Measurements from ENCODE around the gene B4GALT3.
A peak's percentile ranks its signal among the peaks of the same experiment; 100 is the strongest.

B4GALT3 gene

DNA sequence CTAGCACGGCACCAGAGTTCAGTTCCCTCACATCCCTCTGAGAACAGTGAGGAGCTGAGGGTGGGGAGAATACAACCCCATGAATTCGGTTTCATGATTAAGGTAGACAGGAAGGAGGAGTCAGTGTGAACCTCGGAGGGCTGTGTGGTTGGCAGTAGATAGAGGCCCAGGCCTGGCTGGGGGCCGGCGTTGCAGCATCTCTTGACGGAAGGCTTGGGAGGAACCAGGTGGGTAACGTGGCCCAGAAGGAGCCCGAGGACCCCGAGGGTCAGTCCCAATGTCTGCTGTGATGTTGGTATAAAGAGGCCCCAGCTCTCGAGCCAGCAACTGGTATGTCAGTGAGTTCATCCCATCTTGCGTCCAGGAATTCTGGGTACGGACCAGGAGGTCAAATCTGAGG is 5.6 kb downstream of the B4GALT3 start:
- no peak for DNase-seq (ENCODE audit: extremely low read depth, insufficient read length)
- H3K4me3 ChIP-seq (replicated peaks; ENCODE audit: low read depth, low read length): no peak overlapping the region
- H3K27me3 ChIP-seq (replicated peaks; ENCODE audit: control insufficient read depth, insufficient read depth, low read length): no peaks in the 10 kb centered on the region
- TF ChIP-seq, protein P1, sequence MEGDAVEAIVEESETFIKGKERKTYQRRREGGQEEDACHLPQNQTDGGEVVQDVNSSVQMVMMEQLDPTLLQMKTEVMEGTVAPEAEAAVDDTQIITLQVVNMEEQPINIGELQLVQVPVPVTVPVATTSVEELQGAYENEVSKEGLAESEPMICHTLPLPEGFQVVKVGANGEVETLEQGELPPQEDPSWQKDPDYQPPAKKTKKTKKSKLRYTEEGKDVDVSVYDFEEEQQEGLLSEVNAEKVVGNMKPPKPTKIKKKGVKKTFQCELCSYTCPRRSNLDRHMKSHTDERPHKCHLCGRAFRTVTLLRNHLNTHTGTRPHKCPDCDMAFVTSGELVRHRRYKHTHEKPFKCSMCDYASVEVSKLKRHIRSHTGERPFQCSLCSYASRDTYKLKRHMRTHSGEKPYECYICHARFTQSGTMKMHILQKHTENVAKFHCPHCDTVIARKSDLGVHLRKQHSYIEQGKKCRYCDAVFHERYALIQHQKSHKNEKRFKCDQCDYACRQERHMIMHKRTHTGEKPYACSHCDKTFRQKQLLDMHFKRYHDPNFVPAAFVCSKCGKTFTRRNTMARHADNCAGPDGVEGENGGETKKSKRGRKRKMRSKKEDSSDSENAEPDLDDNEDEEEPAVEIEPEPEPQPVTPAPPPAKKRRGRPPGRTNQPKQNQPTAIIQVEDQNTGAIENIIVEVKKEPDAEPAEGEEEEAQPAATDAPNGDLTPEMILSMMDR (IDR thresholded peaks at IDR 0.05; ENCODE audit: insufficient read depth, low read length, poor library complexity, severe bottlenecking): no peak
- peaks cover 32% of the 10 kb centered on the region for H3K36me3 ChIP-seq (ENCODE audit: control insufficient read depth, insufficient read depth, low read length)

DNA sequence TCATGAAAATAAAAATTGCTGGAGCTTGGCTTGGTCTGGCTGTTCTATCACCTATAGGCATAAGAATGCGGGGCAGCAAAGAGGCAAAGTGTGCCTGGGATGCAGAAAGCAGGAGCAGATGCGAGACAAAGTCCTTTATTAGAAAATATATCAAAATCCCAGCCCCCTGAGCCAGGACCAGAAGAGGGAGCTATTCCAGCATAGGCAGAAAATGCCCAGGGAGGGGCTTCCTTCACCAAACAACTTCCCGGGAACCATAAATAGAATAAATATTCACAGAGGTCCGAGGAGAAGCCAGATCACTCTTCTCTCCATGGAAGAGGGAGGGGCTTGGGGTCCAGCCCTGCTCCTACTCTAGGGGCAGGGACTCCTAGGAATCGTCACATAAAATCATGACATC is 6.1 kb downstream of the B4GALT3 start:
- peaks cover 32% of the 10 kb centered on the region for H3K36me3 ChIP-seq (ENCODE audit: control insufficient read depth, insufficient read depth, low read length)
- no peaks in the 10 kb centered on the region for H3K27me3 ChIP-seq (replicated peaks; ENCODE audit: control insufficient read depth, insufficient read depth, low read length)
- no peak overlapping the region for H3K4me3 ChIP-seq (replicated peaks; ENCODE audit: low read depth, low read length)
- TF ChIP-seq, protein P1 (IDR thresholded peaks at IDR 0.05; ENCODE audit: insufficient read depth, low read length, poor library complexity, severe bottlenecking): no peak
- no peak for DNase-seq (ENCODE audit: extremely low read depth, insufficient read length)

DNA sequence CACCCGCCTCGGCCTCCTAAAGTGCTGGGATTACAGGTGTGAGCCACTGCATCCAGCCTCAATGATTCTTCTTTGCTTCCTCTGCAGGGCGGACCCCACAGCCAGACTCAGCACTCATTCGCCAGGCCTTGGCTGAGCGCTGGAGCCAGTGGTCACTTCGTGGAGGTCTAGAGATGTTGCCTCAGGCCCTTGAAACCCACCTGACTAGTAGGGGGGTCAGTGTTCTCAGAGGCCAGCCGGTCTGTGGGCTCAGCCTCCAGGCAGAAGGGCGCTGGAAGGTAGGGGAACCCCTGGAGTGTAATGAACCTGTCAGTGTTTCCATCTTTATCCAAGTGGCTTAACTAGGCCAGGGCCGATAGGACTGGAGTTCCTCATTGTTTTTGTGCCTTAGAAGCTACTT is 8.4 kb downstream of the B4GALT3 start:
- H3K27me3 ChIP-seq (replicated peaks; ENCODE audit: control insufficient read depth, insufficient read depth, low read length): no peaks in the 10 kb centered on the region
- no peak for DNase-seq (ENCODE audit: extremely low read depth, insufficient read length)
- peaks cover 26% of the 10 kb centered on the region for H3K36me3 ChIP-seq (ENCODE audit: control insufficient read depth, insufficient read depth, low read length)
- H3K4me3 ChIP-seq (replicated peaks; ENCODE audit: low read depth, low read length): no peak overlapping the region
- TF ChIP-seq, protein P1 (IDR thresholded peaks at IDR 0.05; ENCODE audit: insufficient read depth, low read length, poor library complexity, severe bottlenecking): no peak

DNA sequence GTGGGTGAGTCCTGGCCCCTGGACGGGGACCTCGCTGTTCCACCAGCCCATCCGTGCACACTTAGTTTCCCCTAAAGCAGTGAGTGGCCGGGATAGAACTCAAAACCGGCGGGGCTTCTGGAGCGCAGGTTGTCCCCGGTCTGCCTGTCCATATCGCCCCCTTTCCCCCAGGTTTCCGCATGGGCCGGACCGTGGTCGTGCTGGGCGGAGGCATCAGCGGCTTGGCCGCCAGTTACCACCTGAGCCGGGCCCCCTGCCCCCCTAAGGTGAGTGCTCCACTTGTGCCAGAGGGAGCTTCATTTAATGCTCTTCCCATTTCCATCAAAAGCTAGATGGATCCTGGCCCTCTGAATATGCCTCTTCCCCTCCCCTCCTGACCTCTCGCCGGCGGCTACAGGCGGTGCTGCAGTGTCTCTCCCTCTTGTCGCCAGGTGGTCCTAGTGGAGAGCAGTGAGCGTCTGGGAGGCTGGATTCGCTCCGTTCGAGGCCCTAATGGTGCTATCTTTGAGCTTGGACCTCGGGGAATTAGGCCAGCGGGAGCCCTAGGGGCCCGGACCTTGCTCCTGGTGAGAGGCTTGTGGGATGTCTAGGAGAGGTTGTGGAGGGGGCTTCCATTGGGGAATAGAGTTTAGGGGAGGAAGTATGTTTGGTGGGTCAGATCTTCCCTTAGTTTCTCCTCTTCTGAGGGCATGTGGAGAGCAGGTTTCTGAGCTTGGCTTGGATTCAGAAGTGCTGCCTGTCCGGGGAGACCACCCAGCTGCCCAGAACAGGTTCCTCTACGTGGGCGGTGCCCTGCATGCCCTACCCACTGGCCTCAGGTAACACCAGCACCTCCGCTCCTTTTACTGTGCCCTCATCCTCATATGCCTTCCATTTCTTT is 10.4 kb downstream of the B4GALT3 start:
- no peak for DNase-seq (ENCODE audit: extremely low read depth, insufficient read length)
- Histone ChIP-seq H3K4me3 (replicated peaks; ENCODE audit: low read depth, low read length) (peak overlapping the region; percentile 72), H3K27me3 (replicated peaks; ENCODE audit: control insufficient read depth, insufficient read depth, low read length) (no peaks in the 10 kb centered on the region), H3K36me3 (ENCODE audit: control insufficient read depth, insufficient read depth, low read length) (peaks cover 13% of the 10 kb centered on the region)
- TF ChIP-seq, protein P1 (IDR thresholded peaks at IDR 0.05; ENCODE audit: insufficient read depth, low read length, poor library complexity, severe bottlenecking): no peak

DNA sequence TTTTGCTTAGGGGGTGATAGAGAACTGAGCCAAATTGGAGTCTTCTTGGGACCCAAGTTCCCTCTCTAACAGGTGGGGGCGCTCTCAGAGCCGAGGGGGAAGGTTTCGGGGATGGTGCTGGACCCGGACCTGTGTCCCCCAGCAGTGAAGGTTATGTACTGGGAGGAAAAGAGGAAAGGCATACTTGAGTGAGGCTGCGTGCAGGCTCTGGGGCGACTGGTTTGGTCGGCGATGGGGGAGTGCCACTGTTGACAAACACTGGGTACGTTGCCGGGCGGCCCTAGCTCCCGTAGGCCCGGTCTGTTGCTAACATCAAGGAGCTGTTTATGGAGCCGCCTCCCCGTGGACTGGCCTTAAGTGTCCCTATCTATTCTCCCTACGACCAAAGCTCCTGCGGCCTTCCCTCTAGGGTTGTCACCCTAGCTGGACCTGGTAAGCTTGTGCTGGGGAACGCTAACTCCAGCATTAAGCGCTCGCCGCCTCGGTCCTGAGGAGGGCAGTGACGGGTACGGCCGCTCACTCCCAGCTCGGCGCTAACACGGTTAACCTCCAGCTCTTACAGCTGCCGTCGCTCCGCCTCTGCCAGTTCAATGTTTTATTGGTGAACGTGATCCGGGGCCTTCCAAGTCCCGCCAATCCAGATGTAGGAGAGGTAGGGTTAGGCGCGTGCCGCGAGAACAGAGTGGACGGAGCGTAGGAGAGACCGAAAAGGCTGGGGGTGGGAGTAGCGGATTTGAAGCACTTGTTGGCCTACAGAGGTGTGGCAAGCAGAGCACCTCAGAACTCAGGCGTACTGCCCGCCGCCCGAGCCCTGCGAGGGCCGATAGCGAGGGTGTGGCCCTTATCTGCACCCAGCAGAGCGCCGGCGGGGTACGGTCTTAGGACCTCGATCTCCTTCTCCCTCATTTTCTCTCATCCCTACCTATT is 11.3 kb downstream of the B4GALT3 start, which contains the start of gene PPOX:
Gene PPOX (plus strand): TSS at position 685 of the 927 bp plus-strand sequence. CDS start 422 bp downstream, outside the sequence.
- TF ChIP-seq, protein P1 (IDR thresholded peaks at IDR 0.05; ENCODE audit: insufficient read depth, low read length, poor library complexity, severe bottlenecking): peak; percentile 75
- H3K27me3 ChIP-seq (replicated peaks; ENCODE audit: control insufficient read depth, insufficient read depth, low read length): no peaks in the 10 kb centered on the region
- peak; percentile 91 for DNase-seq (ENCODE audit: extremely low read depth, insufficient read length)
- H3K4me3 ChIP-seq (replicated peaks; ENCODE audit: low read depth, low read length): peak within 1 kb of the TSS; percentile 72
- peaks cover 7% of the 10 kb centered on the region for H3K36me3 ChIP-seq (ENCODE audit: control insufficient read depth, insufficient read depth, low read length)
